Right lobe of liver (tissue), 6 donors: ENCODE results near the gene AGAP3. TPM values are rescaled to one million over a fixed set of nuclear protein-coding genes. Genes with fewer than 3 reads are reported as not detected.
A peak's percentile ranks its signal among the peaks of the same experiment; 100 is the strongest.

Experiments
- ATAC-seq, 4 donors: fragments of 200-7000 bp; cut with Tn5 transposase; one replicate each; pipeline ENCODE4 v1.9.1; 2020; ENCODE audit warnings: mild to moderate bottlenecking in 4 of 4, moderate library complexity in 4 of 4
- DNase-seq, 3 donors: peaks; one replicate each; pipeline ENCODE4 v3.0.0-alpha.2; 2020
- H3K27ac ChIP-seq, 3 donors: fragments of 200-600 bp; one replicate each; pipeline ENCODE4 v1.8.0; 2022
- H3K27me3 ChIP-seq, 2 donors: fragments of 200-600 bp; one replicate each; pipeline ENCODE4 v1.8.0; 2022
- H3K36me3 ChIP-seq, 4 donors: fragments of 200-600 bp; sonication (generic) in 1 of 4; one replicate each; pipeline versions ENCODE4 v1.5.1 to v1.8.0; 2017 to 2022; ENCODE audit warnings: control low read depth in 1 of 4
- H3K4me1 ChIP-seq, 4 donors: fragments of 200-600 bp; sonication (generic) in 1 of 4; one replicate each; pipeline versions ENCODE4 v1.5.1 to v1.8.0; 2017 to 2022; ENCODE audit warnings: control low read depth in 1 of 4
- H3K4me3 ChIP-seq, 3 donors: fragments of 200-600 bp; one replicate each; pipeline ENCODE4 v1.8.0; 2022
- H3K9me3 ChIP-seq, 4 donors: fragments of 200-600 bp; sonication (generic) in 1 of 4; one replicate each; pipeline versions ENCODE4 v1.5.1 to v1.8.0; 2017 to 2022; ENCODE audit warnings: control low read depth in 1 of 4
- POLR2A ChIP-seq: fragments of 450-650 bp; IDR thresholded peaks from one replicate; pipeline ENCODE4 v1.6.1; 2017; ENCODE audit warnings: antibody characterized with exemption, mild to moderate bottlenecking
- WGBS: methylation state at CpG from one replicate; pipeline ENCODE4 v1.1.6; 2018; ENCODE audit warnings: low coverage, low lambda C conversion rate; ENCODE audit not compliant: insufficient coverage; ENCODE audit errors: missing lambda C conversion rate; 5-methylcytosine and 5-hydroxymethylcytosine counted together
- intact Hi-C, 2 donors: fragments of 100-400 bp; cut with DNase I; formaldehyde crosslinking; loops; one replicate each; pipeline versions ENCODE4 v1.11.2 to v1.14.1; 2022
- total RNA-seq, 6 experiments: library from RNA; depleted of rRNA in 2 of 6; stranded (reverse); fragments of >200 nt in 2 of 6; fragmentation: NEBNext Ultra II Directional in 3 of 6; extraction: Animal tissue kit (Norgen Biotek cat#: 25700) in 3 of 6; gene quantifications; one replicate each; pipeline versions ENCODE4 v1.1.0 to v1.2.4, GENCODE V29; 2016 to 2023
- TF ChIP-seq, protein P1 (sequence below), 4 donors: fragments of 200-600 bp in 3 of 4; fragments of 450-650 bp in 1 of 4; IDR thresholded peaks; one replicate each; pipeline versions ENCODE4 v1.5.1 to v1.8.0; 2016 to 2022; ENCODE audit warnings: antibody characterized with exemption in 4 of 4, mild to moderate bottlenecking in 2 of 4
- donor health status: DM: no; HTN: yes; CAD: no.
- donor health status: DM: no; HTN: no; CAD: no.
- donor health status: DM: no; HTN: no; CAD: no.
- donor health status: DM: no; HTN: yes; CAD: no.
- donor health status: DM: no; HTN: yes; CAD: no.

Gene AGAP3
- total RNA-seq, 6 experiments from 2014 or later = 36.3 to 44.3 (median 39.5) TPM

DNA sequence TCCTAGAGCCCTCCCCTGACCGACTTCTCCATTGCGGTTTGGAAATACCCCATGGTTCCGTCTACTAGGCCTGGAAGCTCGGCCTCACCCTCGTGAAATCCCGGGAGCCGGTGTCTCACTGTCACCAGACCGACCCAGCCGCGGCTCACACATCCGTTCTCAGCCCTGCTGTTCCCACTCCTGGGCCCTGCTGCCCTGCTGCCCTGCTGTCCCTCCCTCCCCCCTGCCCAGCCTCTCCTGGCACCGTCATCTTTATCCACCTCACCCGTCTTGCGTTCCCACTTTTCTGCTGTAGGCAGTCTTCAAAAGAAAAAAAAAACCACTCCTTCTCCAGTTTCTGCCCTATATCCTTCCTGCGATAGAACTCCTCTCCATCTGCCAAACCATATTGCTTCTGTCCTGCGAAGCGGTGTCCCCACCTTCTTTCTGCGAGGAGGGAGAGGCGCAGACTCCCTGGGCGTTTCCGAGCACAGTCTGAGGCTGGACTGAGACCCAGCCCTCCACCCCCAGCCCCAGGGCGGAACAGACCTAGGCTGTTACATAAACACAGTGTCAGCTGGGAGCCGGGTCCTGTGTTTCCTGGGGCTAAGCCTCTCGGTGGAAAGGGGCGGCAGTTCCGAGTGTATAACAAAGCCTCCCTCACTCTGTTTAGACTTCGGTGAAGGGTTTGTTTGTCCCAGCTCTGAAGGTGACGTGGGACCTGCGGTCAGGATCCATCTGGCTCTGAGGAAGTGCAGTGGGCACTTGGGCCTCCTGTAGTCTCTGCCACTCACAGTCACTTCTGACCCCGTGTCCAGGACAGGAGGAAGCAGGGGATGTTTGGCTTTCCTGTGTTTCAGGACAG lies 2.8 kb downstream of the AGAP3 start:
- peak overlapping the region; percentile 68 to 84 (median 79) for H3K27ac ChIP-seq
- intact Hi-C loops = no loop called here
- H3K4me3 ChIP-seq = peak overlapping the region in 2 of 3 donors; percentile 71 to 73
- TF ChIP-seq POLR2A = peak; percentile 12
- TF ChIP-seq, protein P1, sequence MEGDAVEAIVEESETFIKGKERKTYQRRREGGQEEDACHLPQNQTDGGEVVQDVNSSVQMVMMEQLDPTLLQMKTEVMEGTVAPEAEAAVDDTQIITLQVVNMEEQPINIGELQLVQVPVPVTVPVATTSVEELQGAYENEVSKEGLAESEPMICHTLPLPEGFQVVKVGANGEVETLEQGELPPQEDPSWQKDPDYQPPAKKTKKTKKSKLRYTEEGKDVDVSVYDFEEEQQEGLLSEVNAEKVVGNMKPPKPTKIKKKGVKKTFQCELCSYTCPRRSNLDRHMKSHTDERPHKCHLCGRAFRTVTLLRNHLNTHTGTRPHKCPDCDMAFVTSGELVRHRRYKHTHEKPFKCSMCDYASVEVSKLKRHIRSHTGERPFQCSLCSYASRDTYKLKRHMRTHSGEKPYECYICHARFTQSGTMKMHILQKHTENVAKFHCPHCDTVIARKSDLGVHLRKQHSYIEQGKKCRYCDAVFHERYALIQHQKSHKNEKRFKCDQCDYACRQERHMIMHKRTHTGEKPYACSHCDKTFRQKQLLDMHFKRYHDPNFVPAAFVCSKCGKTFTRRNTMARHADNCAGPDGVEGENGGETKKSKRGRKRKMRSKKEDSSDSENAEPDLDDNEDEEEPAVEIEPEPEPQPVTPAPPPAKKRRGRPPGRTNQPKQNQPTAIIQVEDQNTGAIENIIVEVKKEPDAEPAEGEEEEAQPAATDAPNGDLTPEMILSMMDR (IDR thresholded peaks at IDR 0.05) = no peak
- H3K27me3 ChIP-seq = no peaks in the 10 kb centered on the region
- ATAC-seq (peak; percentile 8 to 42 (median 30)), DNase-seq (peak; percentile 69 to 81 (median 75))
- H3K9me3 ChIP-seq = no peaks in the 10 kb centered on the region
- no peaks in the 10 kb centered on the region for H3K36me3 ChIP-seq
- WGBS = 10% methylated on average over 23 of the region's 30 CpGs
- H3K4me1 ChIP-seq = peaks cover 0 to 40% (median 20%) of the 10 kb centered on the region in 4 donors

DNA sequence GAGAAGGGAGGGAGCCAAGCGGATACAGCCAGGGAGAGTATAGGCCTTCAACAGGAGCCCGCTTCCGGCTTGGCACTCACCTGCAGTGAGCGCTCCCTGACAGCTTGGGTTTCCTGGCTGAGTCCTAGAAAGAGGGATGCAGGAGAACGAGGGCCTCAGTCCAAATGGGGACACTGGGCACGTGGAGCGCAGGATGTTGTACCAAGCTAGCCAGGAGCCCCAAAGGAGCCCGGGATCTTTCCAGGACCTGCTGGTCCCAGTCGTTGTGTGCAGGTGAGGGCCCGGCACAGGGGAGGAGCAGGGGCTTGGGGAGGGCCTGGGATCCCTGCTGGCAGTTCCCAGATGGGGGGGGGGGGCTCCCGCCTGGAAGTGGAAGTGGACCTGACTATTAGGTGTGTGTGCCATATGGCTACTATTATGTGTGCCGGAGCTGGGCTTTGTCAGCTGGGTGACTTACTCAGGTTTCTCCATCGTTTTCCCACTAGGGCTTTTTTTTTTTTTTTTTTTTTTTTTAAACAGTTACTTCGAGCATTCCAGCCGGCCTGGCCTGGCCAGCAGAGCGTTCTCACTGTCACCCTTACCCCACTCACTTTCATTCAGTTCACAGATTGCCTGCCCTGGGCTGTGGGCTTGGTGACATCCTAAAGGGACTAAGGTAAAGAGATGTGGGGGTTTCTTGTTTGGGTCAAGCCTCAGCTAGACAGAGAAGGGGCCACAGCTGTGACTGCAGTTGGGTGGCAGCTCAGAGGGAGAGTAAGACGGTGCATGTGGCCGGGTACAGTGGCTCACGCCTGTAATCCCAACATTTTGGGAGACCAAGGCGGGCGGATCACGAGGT lies 3.8 kb downstream of the AGAP3 start:
- Histone ChIP-seq H3K9me3 (no peaks in the 10 kb centered on the region), H3K27ac (peak overlapping the region in 2 of 3 donors; percentile 68 to 79), H3K4me1 (peaks cover 0 to 36% (median 20%) of the 10 kb centered on the region in 4 donors), H3K27me3 (no peaks in the 10 kb centered on the region), H3K36me3 (no peaks in the 10 kb centered on the region), H3K4me3 (no peak overlapping the region)
- TF ChIP-seq POLR2A = no peak
- TF ChIP-seq, protein P1 (IDR thresholded peaks at IDR 0.05) = no peak
- intact Hi-C loops = no loop called here
- no peak for DNase-seq
- WGBS = 75% methylated on average over 8 of the region's 22 CpGs
- ATAC-seq = no peak

DNA sequence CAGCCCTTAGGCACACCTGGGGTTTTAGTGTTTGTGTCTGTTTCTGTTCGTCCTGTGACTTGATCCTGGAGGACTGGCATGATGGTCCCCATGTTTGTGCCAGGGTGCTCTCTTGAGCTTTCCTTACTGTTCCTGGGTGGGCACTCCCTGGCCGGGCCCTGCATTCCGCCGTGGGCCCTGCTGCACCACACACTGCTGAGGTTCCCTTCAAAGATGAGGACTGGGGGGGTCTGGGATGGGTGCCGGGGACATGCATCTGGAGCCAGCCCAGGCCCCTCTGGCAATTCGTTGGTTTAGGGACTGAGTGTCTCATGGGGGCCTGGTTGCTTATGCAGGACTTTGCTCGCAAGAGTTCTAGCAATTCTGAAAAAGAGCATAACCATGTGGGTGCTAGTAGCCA lies 4.7 kb downstream of the AGAP3 start:
- H3K27ac ChIP-seq = no peak overlapping the region
- 96% methylated on average over 6 of the region's 7 CpGs for WGBS

DNA sequence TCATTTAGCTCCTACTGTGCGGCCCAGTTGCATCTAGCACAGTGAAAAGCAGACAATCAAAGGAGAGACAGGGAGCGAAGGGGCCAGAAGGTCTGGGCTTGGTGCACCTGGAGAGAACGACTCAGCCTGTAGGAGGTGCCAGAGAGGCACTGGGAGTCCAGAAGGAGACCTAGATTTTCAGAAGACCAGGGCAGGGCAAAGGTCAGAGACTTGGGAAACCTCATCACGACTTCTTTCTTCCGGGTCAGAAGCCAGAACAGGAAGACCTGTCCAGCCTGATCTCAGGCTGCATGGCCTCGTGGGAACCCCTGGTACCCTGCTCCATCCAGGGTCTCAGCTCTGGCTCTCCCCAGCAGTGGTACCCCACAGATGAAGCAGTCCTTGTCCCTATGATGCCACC lies 5.2 kb downstream of the AGAP3 start:
- WGBS = 69% methylated on average over 3 of the region's 6 CpGs
- intact Hi-C loops = no loop called here
- TF ChIP-seq, protein P1 (IDR thresholded peaks at IDR 0.05) = peak; percentile 32 to 49 (median 42)
- TF ChIP-seq POLR2A = no peak
- Histone ChIP-seq H3K9me3 (no peaks in the 10 kb centered on the region), H3K27me3 (no peaks in the 10 kb centered on the region), H3K27ac (no peak overlapping the region), H3K4me1 (peaks cover 0 to 30% (median 14%) of the 10 kb centered on the region in 4 donors), H3K36me3 (no peaks in the 10 kb centered on the region), H3K4me3 (no peak overlapping the region)
- ATAC-seq (no peak), DNase-seq (no peak)

More for the DNA sequence above, 4.7 kb downstream of the AGAP3 start:
- Histone ChIP-seq H3K9me3 (no peaks in the 10 kb centered on the region), H3K4me1 (peaks cover 0 to 30% (median 14%) of the 10 kb centered on the region in 4 donors), H3K4me3 (no peak overlapping the region), H3K27me3 (no peaks in the 10 kb centered on the region), H3K36me3 (no peaks in the 10 kb centered on the region)
- TF ChIP-seq, protein P1 (IDR thresholded peaks at IDR 0.05) = no peak
- TF ChIP-seq POLR2A = no peak
- intact Hi-C loops = no loop called here
- DNase-seq (no peak), ATAC-seq (no peak)
